K562 (cell line): ENCODE data around the gene RBM26. TPM values are rescaled to one million over a fixed set of nuclear protein-coding genes. Genes with fewer than 3 reads are reported as not detected.

Source experiments
- CBFA2T3 ChIP-seq: fragments of 450-650 bp; IDR thresholded peaks from 2 replicates; pipeline ENCODE4 v1.6.1; 2017
- GTF2A2 ChIP-seq: IDR thresholded peaks from 2 replicates; pipeline ENCODE4 v1.6.1; 2016; ENCODE audit warnings: mild to moderate bottlenecking, missing genetic modification characterization, missing compliant biosample characterization
- GTF2E2 ChIP-seq: fragments of 200-800 bp; sonication (Bioruptor generic); IDR thresholded peaks from 2 replicates; pipeline ENCODE4 v1.6.1; 2016; ENCODE audit warnings: missing genetic modification characterization, missing compliant biosample characterization
- HMG20B ChIP-seq: fragments of 250-450 bp; sonication (Bioruptor Pico); IDR thresholded peaks from 2 replicates; pipeline ENCODE4 v1.5.0; 2021; ENCODE audit warnings: mild to moderate bottlenecking
- KHSRP ChIP-seq: fragments of 450-650 bp; IDR thresholded peaks from 2 replicates; pipeline ENCODE4 v1.6.1; 2017
- MED1 ChIP-seq: sonication (generic); formaldehyde crosslinking; IDR thresholded peaks from 2 replicates; pipeline ENCODE4 v1.8.1; 2023; ENCODE audit warnings: missing genetic modification reagents, borderline replicate concordance
- NONO ChIP-seq, 2 experiments: fragments of 200-400 bp in 1 of 2; fragments of 450-650 bp in 1 of 2; formaldehyde crosslinking in 1 of 2; IDR thresholded peaks; 2 replicates each; pipeline ENCODE4 v1.6.1; 2017; ENCODE audit warnings: low read depth in 2 of 2, mild to moderate bottlenecking in 2 of 2, moderate library complexity in 2 of 2, low read length in 1 of 2
- NR2C2 ChIP-seq, 2 experiments: fragments of 200-800 bp in 1 of 2; sonication (Bioruptor generic) in 1 of 2; sonication (generic) in 1 of 2; formaldehyde crosslinking in 1 of 2; IDR thresholded peaks; 2 replicates each; pipeline versions ENCODE4 v1.6.1 to v1.8.0; 2016 to 2022; ENCODE audit warnings: mild to moderate bottlenecking in 1 of 2, missing compliant biosample characterization in 1 of 2, missing genetic modification characterization in 1 of 2, missing genetic modification reagents in 1 of 2
- PTTG1 ChIP-seq: fragments of 450-650 bp; IDR thresholded peaks from 2 replicates; pipeline ENCODE4 v1.6.1; 2016; ENCODE audit warnings: low read depth, mild to moderate bottlenecking, missing genetic modification characterization, missing compliant biosample characterization
- RBM22 ChIP-seq: fragments of 200-400 bp; formaldehyde crosslinking; IDR thresholded peaks from 2 replicates; pipeline ENCODE4 v1.6.1; 2018; ENCODE audit warnings: low read length, low read depth; ENCODE audit not compliant: poor library complexity, severe bottlenecking
- TFE3 ChIP-seq: fragments of 450-650 bp; formaldehyde crosslinking; IDR thresholded peaks from 2 replicates; pipeline ENCODE4 v1.4.0; 2020; ENCODE audit warnings: mild to moderate bottlenecking, mixed read lengths
- ZBTB43 ChIP-seq: sonication (generic); formaldehyde crosslinking; IDR thresholded peaks from 2 replicates; pipeline ENCODE4 v1.8.0; 2023; ENCODE audit warnings: mild to moderate bottlenecking, missing genetic modification reagents
- polyA plus RNA-seq, 8 experiments: library from polyadenylated mRNA; depleted of rRNA in 4 of 8; stranded (reverse) in 5 of 8; unstranded in 3 of 8; fragments of >200 nt; fragmentation: Nextera tagmentation in 2 of 8; fragmentation: Illumina TruSeq in 1 of 8; extraction: Ambion mirVana in 2 of 8; extraction: Trizol in 1 of 8; gene quantifications; 2 replicates each; pipeline versions ENCODE4 v1.2.1 to v1.2.3, GENCODE V29; 2011 to 2014; ENCODE audit warnings: inconsistent platforms in 1 of 8, missing spikeins in 1 of 8
- total RNA-seq, 7 experiments: library from RNA; depleted of rRNA in 6 of 7; stranded (reverse); fragments of >200 nt in 6 of 7; fragmentation: Illumina TruSeq in 2 of 7; extraction: Trizol in 2 of 7; gene quantifications; 2 replicates each; pipeline versions ENCODE4 v1.2.1 to v1.2.3, GENCODE V29; 2011 to 2021; ENCODE audit warnings: low replicate concordance in 1 of 7

RBM26 gene
- total and polyA plus RNA-seq, 9 of the 15 experiments (the other 6 are each of a cell fraction or from before 2014, with no cell fraction given): 10.0 to 42.4 (median 26.4) TPM

GRCh38 chr13:79402679-79403078 is 3.4 kb downstream of the RBM26 start (continued):
- no peak for TF ChIP-seq GTF2E2
- TF ChIP-seq PTTG1 (tag): no peak
- TF ChIP-seq GTF2A2 (tag): no peak
- TF ChIP-seq HMG20B (CRISPR knock-in tag): no peak
- no peak for TF ChIP-seq KHSRP
- no peak for TF ChIP-seq TFE3 (CRISPR knock-in tag)
- no peak for TF ChIP-seq MED1 (CRISPR knock-in tag)
- TF ChIP-seq NONO (IDR thresholded peaks at IDR 0.05; ENCODE audit: low read depth in 2 of 2, low read length in 1 of 2): no peak
- TF ChIP-seq RBM22: no peak
- no peak for TF ChIP-seq CBFA2T3
- no peak for TF ChIP-seq NR2C2 (CRISPR knock-in tag; IDR thresholded peaks at IDR 0.05)
- no peak for TF ChIP-seq NR2C2 (tag; IDR thresholded peaks at IDR 0.05)
- no peak for TF ChIP-seq ZBTB43
